CD4-positive, CD25-positive, alpha-beta regulatory T cell (primary cell): Measurements from ENCODE around the gene ANKUB1. TPM values are rescaled to one million over a fixed set of nuclear protein-coding genes. Genes with fewer than 3 reads are reported as not detected.

ENCODE experiments used
- ATAC-seq, 2 donors: fragments of 150-1000 bp; cut with Tn5 transposase; one replicate each; pipeline ENCODE4 v1.10.0; 2021; ENCODE audit warnings: low read depth in 2 of 2, moderate number of reproducible peaks in 2 of 2, moderate library complexity in 1 of 2
- DNase-seq, 3 donors: peaks; one replicate each; pipeline versions ENCODE4 v3.0.0 to v3.0.0-alpha.2; 2012 to 2022; ENCODE audit warnings: mixed read lengths in 1 of 3
- H3K27ac ChIP-seq: one replicate; pipeline ENCODE4 v1.7.0; 2013; ENCODE audit warnings: mild to moderate bottlenecking, low read length; ENCODE audit not compliant: insufficient read depth, poor library complexity, severe bottlenecking
- H3K27me3 ChIP-seq: one replicate; pipeline ENCODE4 v1.7.0; 2013; ENCODE audit warnings: low read length; ENCODE audit not compliant: control insufficient read depth, insufficient read depth
- H3K36me3 ChIP-seq: one replicate; pipeline ENCODE4 v1.7.0; 2013; ENCODE audit warnings: mild to moderate bottlenecking, low read length, moderate library complexity; ENCODE audit not compliant: control insufficient read depth, insufficient read depth
- H3K4me1 ChIP-seq: 2 replicates; pipeline ENCODE4 v1.7.0; 2013; ENCODE audit warnings: mild to moderate bottlenecking, low read length; ENCODE audit not compliant: insufficient read depth, control insufficient read depth, poor library complexity, severe bottlenecking
- H3K4me3 ChIP-seq: one replicate; pipeline ENCODE4 v1.7.0; 2013; ENCODE audit warnings: low read depth, mild to moderate bottlenecking, low read length, moderate library complexity
- H3K9me3 ChIP-seq, 2 experiments: 1 replicate in 1 of 2; 2 replicates in 1 of 2; pipeline ENCODE4 v1.7.0; 2013; ENCODE audit warnings: low read length in 2 of 2, mild to moderate bottlenecking in 1 of 2, moderate library complexity in 1 of 2; ENCODE audit not compliant: control insufficient read depth in 2 of 2
- H3K27ac Mint-ChIP-seq, 3 donors: one replicate each; pipeline ENCODE4 v1.8.0; 2020 to 2022; ENCODE audit warnings: mild to moderate bottlenecking in 3 of 3, mixed read lengths in 3 of 3, moderate library complexity in 2 of 3
- H3K27me3 Mint-ChIP-seq: one replicate; pipeline ENCODE4 v1.8.0; 2022; ENCODE audit warnings: mild to moderate bottlenecking, mixed read lengths
- H3K36me3 Mint-ChIP-seq: one replicate; pipeline ENCODE4 v1.8.0; 2020; ENCODE audit warnings: mixed read lengths
- H3K4me1 Mint-ChIP-seq, 4 donors: one replicate each; pipeline ENCODE4 v1.8.0; 2020 to 2022; ENCODE audit warnings: mixed read lengths in 4 of 4, mild to moderate bottlenecking in 1 of 4
- H3K4me3 Mint-ChIP-seq, 4 donors: one replicate each; pipeline ENCODE4 v1.8.0; 2020 to 2022; ENCODE audit warnings: mild to moderate bottlenecking in 4 of 4, mixed read lengths in 4 of 4, moderate library complexity in 3 of 4
- H3K9me3 Mint-ChIP-seq, 7 donors: one replicate each; pipeline ENCODE4 v1.8.0; 2020 to 2022; ENCODE audit warnings: mixed read lengths in 7 of 7, mild to moderate bottlenecking in 3 of 7, moderate library complexity in 2 of 7
- polyA plus RNA-seq, 4 donors: library from polyadenylated mRNA; unstranded; fragments of 300-500 nt; fragmentation: Illumina TruSeq; gene quantifications; one replicate each; pipeline ENCODE4 v1.2.3, GENCODE V29; 2021
- total RNA-seq: library from RNA; stranded (reverse); gene quantifications from one replicate; pipeline ENCODE4 v1.2.3, GENCODE V29; 2022

Gene ANKUB1
- total and polyA plus RNA-seq, 5 donors from 2014 or later, result not detected

GRCh38 chr3:149771652-149772271 is 20.6 kb downstream of the ANKUB1 start:
- ATAC-seq (no peak), DNase-seq (peak in 2 of 3 donors; percentile 31 to 33)
- no peak overlapping the region for H3K4me3 ChIP-seq
- no peak overlapping the region for H3K27ac ChIP-seq
- no peaks in the 10 kb centered on the region for H3K4me1 Mint-ChIP-seq
- no peaks in the 10 kb centered on the region for H3K9me3 ChIP-seq
- H3K36me3 Mint-ChIP-seq, result no peaks in the 10 kb centered on the region
- no peaks in the 10 kb centered on the region for H3K9me3 Mint-ChIP-seq
- no peak overlapping the region for H3K4me3 Mint-ChIP-seq
- peaks cover 39% of the 10 kb centered on the region for H3K27me3 Mint-ChIP-seq
- no peaks in the 10 kb centered on the region for H3K36me3 ChIP-seq
- peaks cover 13% of the 10 kb centered on the region for H3K27me3 ChIP-seq
- H3K4me1 ChIP-seq, result no peaks in the 10 kb centered on the region
- no peak overlapping the region for H3K27ac Mint-ChIP-seq

GRCh38 chr3:149770246-149770645 is 22.1 kb downstream of the ANKUB1 start:
- DNase-seq (no peak), ATAC-seq (no peak)
- H3K27me3 Mint-ChIP-seq, result peaks cover 42% of the 10 kb centered on the region
- no peaks in the 10 kb centered on the region for H3K36me3 ChIP-seq
- H3K27ac Mint-ChIP-seq, result no peak overlapping the region
- no peak overlapping the region for H3K4me3 Mint-ChIP-seq
- H3K27me3 ChIP-seq, result peaks cover 18% of the 10 kb centered on the region
- H3K27ac ChIP-seq, result no peak overlapping the region
- H3K4me1 Mint-ChIP-seq, result no peaks in the 10 kb centered on the region
- H3K9me3 Mint-ChIP-seq, result no peaks in the 10 kb centered on the region
- H3K4me3 ChIP-seq, result no peak overlapping the region
- no peaks in the 10 kb centered on the region for H3K36me3 Mint-ChIP-seq
- no peaks in the 10 kb centered on the region for H3K4me1 ChIP-seq
- no peaks in the 10 kb centered on the region for H3K9me3 ChIP-seq

DNA sequence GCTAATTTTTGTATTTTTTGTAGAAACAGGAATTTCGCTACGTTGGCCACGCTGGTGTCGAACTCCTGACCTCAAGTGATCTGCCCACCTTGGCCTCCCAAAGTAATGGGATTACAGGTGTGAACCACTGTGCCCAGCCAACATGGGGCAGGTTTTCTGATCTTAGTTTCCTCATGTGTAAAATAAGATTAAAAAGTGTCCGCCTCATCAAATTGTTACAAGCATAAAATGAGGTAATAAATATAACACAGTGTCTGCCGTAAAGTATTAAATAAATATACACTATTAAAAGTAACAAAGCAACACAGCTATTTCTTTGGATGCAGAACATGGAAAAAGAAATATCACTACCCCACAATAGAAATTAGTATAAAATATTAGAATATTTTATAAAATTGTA is 23.6 kb downstream of the ANKUB1 start:
- Histone ChIP-seq H3K4me1 (no peaks in the 10 kb centered on the region), H3K4me3 (no peak overlapping the region), H3K27ac (no peak overlapping the region), H3K9me3 (no peaks in the 10 kb centered on the region), H3K27me3 (peaks cover 23% of the 10 kb centered on the region), H3K36me3 (no peaks in the 10 kb centered on the region)
- no peak overlapping the region for H3K4me3 Mint-ChIP-seq
- no peaks in the 10 kb centered on the region for H3K4me1 Mint-ChIP-seq
- ATAC-seq (no peak), DNase-seq (no peak)
- H3K27me3 Mint-ChIP-seq, result peaks cover 43% of the 10 kb centered on the region
- no peaks in the 10 kb centered on the region for H3K36me3 Mint-ChIP-seq
- H3K27ac Mint-ChIP-seq, result no peak overlapping the region
- H3K9me3 Mint-ChIP-seq, result peaks cover 0 to 3% (median 0%) of the 10 kb centered on the region in 7 donors

DNA sequence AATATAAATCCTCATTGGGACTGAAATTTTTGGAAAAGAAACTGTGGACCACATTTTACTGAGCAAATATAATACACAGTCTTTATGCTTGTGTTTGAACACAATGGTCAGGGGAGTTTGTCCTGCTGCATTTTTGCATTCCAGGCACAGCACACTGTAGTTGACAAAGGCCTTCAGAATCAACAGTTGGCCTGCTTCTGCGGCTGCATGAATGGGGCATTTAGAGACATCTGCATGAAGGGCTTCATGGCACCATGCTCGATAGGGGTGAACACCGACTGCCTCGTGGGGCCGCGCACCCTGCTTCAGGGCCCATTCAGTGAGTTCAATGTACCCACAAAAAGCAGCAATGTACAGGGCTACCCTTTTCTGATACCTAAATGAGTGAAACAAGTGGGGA is 24.6 kb downstream of the ANKUB1 start:
- Histone ChIP-seq H3K4me1 (no peaks in the 10 kb centered on the region), H3K9me3 (no peaks in the 10 kb centered on the region), H3K4me3 (no peak overlapping the region), H3K27me3 (peaks cover 30% of the 10 kb centered on the region), H3K36me3 (no peaks in the 10 kb centered on the region), H3K27ac (no peak overlapping the region)
- Mint-ChIP-seq H3K27me3 (peaks cover 43% of the 10 kb centered on the region), H3K36me3 (no peaks in the 10 kb centered on the region), H3K27ac (no peak overlapping the region), H3K4me3 (no peak overlapping the region), H3K4me1 (no peaks in the 10 kb centered on the region), H3K9me3 (peaks cover 0 to 3% (median 0%) of the 10 kb centered on the region in 7 donors)
- no peak for ATAC-seq
- DNase-seq, result no peak

- Mint-ChIP-seq H3K4me3 (no peak overlapping the region), H3K4me1 (no peaks in the 10 kb centered on the region), H3K9me3 (peaks cover 0 to 3% (median 0%) of the 10 kb centered on the region in 7 donors), H3K27me3 (peaks cover 39% of the 10 kb centered on the region), H3K36me3 (no peaks in the 10 kb centered on the region), H3K27ac (no peak overlapping the region)
- no peak overlapping the region for H3K4me3 ChIP-seq
- H3K9me3 ChIP-seq, result no peaks in the 10 kb centered on the region
- peaks cover 35% of the 10 kb centered on the region for H3K27me3 ChIP-seq
- ATAC-seq (no peak), DNase-seq (peak in 2 of 3 donors; percentile 11 to 25)
- no peaks in the 10 kb centered on the region for H3K4me1 ChIP-seq
- no peak overlapping the region for H3K27ac ChIP-seq
- no peaks in the 10 kb centered on the region for H3K36me3 ChIP-seq
Observed at GRCh38 chr3:149765762-149766334, 26.5 kb downstream of the ANKUB1 start.

DNA sequence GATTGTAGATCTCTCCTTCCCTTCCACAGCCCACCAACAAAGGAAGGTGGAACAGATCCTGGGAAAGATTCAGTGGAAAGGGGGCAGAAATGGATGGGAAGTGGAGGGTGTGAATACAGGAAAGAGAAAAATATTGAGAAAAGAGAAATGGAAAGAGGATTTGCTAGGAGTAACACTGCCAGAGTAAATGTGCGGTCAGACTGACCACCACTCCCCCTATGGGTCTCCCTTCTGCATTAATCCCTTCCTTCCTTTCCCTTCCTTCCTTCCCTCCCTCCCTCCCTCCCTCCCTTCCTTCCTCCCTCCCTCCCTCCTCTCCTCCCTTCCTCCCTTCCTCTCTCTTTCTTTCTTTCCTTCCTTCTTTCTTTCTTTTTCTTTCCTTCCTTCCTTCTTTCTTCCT is 28.1 kb downstream of the ANKUB1 start:
- Mint-ChIP-seq H3K36me3 (no peaks in the 10 kb centered on the region), H3K27me3 (peaks cover 41% of the 10 kb centered on the region), H3K9me3 (peaks cover 0 to 3% (median 0%) of the 10 kb centered on the region in 7 donors), H3K4me3 (no peak overlapping the region), H3K4me1 (no peaks in the 10 kb centered on the region), H3K27ac (no peak overlapping the region)
- H3K27ac ChIP-seq, result no peak overlapping the region
- DNase-seq (no peak), ATAC-seq (no peak)
- H3K27me3 ChIP-seq, result peaks cover 37% of the 10 kb centered on the region
- no peaks in the 10 kb centered on the region for H3K4me1 ChIP-seq
- H3K36me3 ChIP-seq, result no peaks in the 10 kb centered on the region
- no peaks in the 10 kb centered on the region for H3K9me3 ChIP-seq
- no peak overlapping the region for H3K4me3 ChIP-seq

DNA sequence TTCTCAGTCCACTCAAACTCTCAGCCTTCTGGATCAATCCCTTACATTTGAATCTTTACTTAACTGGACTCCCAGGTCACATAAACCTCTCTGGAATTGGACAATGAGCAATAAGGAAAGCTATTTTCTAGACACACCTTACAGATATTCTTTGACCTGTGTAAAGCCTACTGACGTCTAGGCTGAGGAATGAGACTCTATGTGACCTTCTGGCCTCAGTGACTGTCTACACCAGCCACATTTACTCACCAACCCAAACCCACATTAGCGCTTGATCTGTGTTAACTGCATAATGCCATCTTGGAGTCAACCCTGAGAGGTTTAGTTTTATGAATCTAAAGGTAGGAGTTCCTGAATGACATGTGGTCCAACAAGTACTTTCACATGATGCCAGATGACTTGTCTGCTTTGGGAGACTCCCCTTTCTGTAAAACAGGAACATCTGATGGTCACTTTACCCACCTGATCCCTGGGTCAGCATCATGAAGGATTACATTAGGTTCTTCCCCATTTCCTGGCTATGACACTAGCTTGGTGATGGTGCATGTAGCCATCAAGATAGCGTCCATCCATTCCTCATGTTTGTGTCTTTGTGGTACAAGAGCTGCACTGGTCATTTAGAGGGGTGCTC is 28.7 kb downstream of the ANKUB1 start:
- Mint-ChIP-seq H3K4me3 (no peak overlapping the region), H3K9me3 (peaks cover 0 to 3% (median 0%) of the 10 kb centered on the region in 7 donors), H3K4me1 (no peaks in the 10 kb centered on the region), H3K27me3 (peaks cover 43% of the 10 kb centered on the region), H3K27ac (no peak overlapping the region), H3K36me3 (no peaks in the 10 kb centered on the region)
- Histone ChIP-seq H3K36me3 (no peaks in the 10 kb centered on the region), H3K27me3 (peaks cover 36% of the 10 kb centered on the region), H3K4me1 (no peaks in the 10 kb centered on the region), H3K27ac (no peak overlapping the region), H3K9me3 (no peaks in the 10 kb centered on the region), H3K4me3 (no peak overlapping the region)
- DNase-seq, result no peak
- no peak for ATAC-seq
